HepG2 (cell line): ENCODE measurements around the gene SH3BGR. TPM values are rescaled to one million over a fixed set of nuclear protein-coding genes. Genes with fewer than 3 reads are reported as not detected.

Experiments used
- ATAC-seq: fragments of 200-7000 bp; cut with Tn5 transposase; 3 replicates; pipeline ENCODE4 v1.9.1; 2020; ENCODE audit warnings: mild to moderate bottlenecking, moderate library complexity
- BruUV-seq: library from RNA; stranded (reverse); fragments of 400-500 nt; replicated peaks from 2 replicates; lab custom pipeline; 2021; lab: Mats Ljungman, UMichigan
- CTCF ChIA-PET: fragments of 300-600 bp; formaldehyde crosslinking; extraction: SDS; loops from one replicate; lab custom pipeline; 2021; ENCODE audit warnings: low total read pairs, inconsistent platforms, low intra/inter-chr PET ratio; lab: Yijun Ruan, JAX
- POLR2A ChIA-PET: fragments of 350-600 bp; sonication (Branson Sonifier 250); formaldehyde crosslinking; loops from one replicate; lab custom pipeline; 2020; ENCODE audit warnings: antibody characterized with exemption, inconsistent platforms; lab: Yijun Ruan, JAX
- DNase-seq: peaks from one replicate; pipeline ENCODE4 v3.0.0-alpha.2; 2015; ENCODE audit warnings: low spot score
- FAIRE-seq: peaks from 3 replicates; lab custom pipeline; 2011; peaks lifted over from hg19 to GRCh38; lab: Jason Lieb, UNC
- H2AFZ ChIP-seq: one replicate; pipeline ENCODE4 v1.6.1; 2011; ENCODE audit warnings: low read length, inconsistent platforms
- H3K27ac ChIP-seq: fragments of 300-600 bp; 3 replicates; pipeline ENCODE4 v1.8.0; 2011; ENCODE audit warnings: mixed run types, mild to moderate bottlenecking, mixed read lengths, low read length, inconsistent platforms; ENCODE audit not compliant: insufficient read depth; ENCODE audit errors: extremely low read length
- H3K27me3 ChIP-seq, 2 experiments: fragments of 200-600 bp in 1 of 2; 2 replicates in 1 of 2; 3 replicates in 1 of 2; pipeline versions ENCODE4 v1.6.0 to v1.8.0; 2011; ENCODE audit warnings: low read length in 2 of 2, mild to moderate bottlenecking in 2 of 2, moderate library complexity in 2 of 2, inconsistent platforms in 1 of 2; ENCODE audit not compliant: insufficient read depth in 2 of 2, control insufficient read depth in 1 of 2
- H3K36me3 ChIP-seq, 2 experiments: fragments of 200-600 bp in 1 of 2; replicated peaks in 1 of 2; 2 replicates in 1 of 2; 3 replicates in 1 of 2; pipeline versions ENCODE4 v1.5.1 to v1.8.0; 2011; ENCODE audit warnings: low read length in 2 of 2, inconsistent platforms in 1 of 2; ENCODE audit not compliant: insufficient read depth in 2 of 2, control insufficient read depth in 1 of 2
- H3K4me1 ChIP-seq: 2 replicates; pipeline ENCODE4 v1.5.1; 2012; ENCODE audit warnings: low read length, inconsistent platforms; ENCODE audit not compliant: insufficient read depth
- H3K4me2 ChIP-seq: 2 replicates; pipeline ENCODE4 v1.6.0; 2011; ENCODE audit warnings: low read depth, low read length, inconsistent platforms
- H3K4me3 ChIP-seq, 3 experiments: fragments of 200-600 bp in 1 of 3; sonication (generic), shearing (Covaris generic) in 1 of 3; replicated peaks in 1 of 3; 2 replicates each; pipeline ENCODE4 v1.5.1; 2011 to 2016; ENCODE audit warnings: low read length in 3 of 3, inconsistent platforms in 2 of 3, low read depth in 2 of 3, mild to moderate bottlenecking in 2 of 3, control low read depth in 1 of 3, mixed read lengths in 1 of 3; ENCODE audit not compliant: insufficient read depth in 1 of 3
- H3K79me2 ChIP-seq: one replicate; pipeline ENCODE4 v1.6.1; 2011; ENCODE audit warnings: low read length, inconsistent platforms; ENCODE audit not compliant: insufficient read depth
- H3K9ac ChIP-seq: 2 replicates; pipeline ENCODE4 v1.6.0; 2011; ENCODE audit warnings: mild to moderate bottlenecking, low read depth, low read length, inconsistent platforms; ENCODE audit not compliant: insufficient read depth
- H3K9me3 ChIP-seq: 2 replicates; pipeline ENCODE4 v1.5.1; 2012; ENCODE audit warnings: mild to moderate bottlenecking, low read length
- H4K20me1 ChIP-seq: 2 replicates; pipeline ENCODE4 v1.6.0; 2011; ENCODE audit warnings: inconsistent platforms, mild to moderate bottlenecking, low read length, moderate library complexity; ENCODE audit not compliant: insufficient read depth
- CBX2 ChIP-seq, 2 experiments: fragments of 200-600 bp in 1 of 2; sonication (generic); formaldehyde crosslinking in 1 of 2; IDR thresholded peaks; 2 replicates each; pipeline versions ENCODE4 v1.7.0 to v1.8.1; 2018 to 2022; ENCODE audit warnings: low read depth in 2 of 2, low read length in 1 of 2, mild to moderate bottlenecking in 1 of 2, missing genetic modification reagents in 1 of 2
- CEBPB ChIP-seq: IDR thresholded peaks from 2 replicates; pipeline ENCODE4 v1.6.1; 2011; ENCODE audit warnings: low read depth, low read length, improper control_type of control experiment, borderline replicate concordance
- HOXA9 ChIP-seq: sonication (generic); formaldehyde crosslinking; IDR thresholded peaks from 2 replicates; pipeline ENCODE4 v1.8.1; 2022; ENCODE audit warnings: missing genetic modification reagents, mild to moderate bottlenecking, moderate library complexity, borderline replicate concordance
- MTF2 ChIP-seq: sonication (generic); formaldehyde crosslinking; IDR thresholded peaks from 2 replicates; pipeline ENCODE4 v1.5.0; 2020; ENCODE audit warnings: missing genetic modification reagents, borderline replicate concordance
- MXI1 ChIP-seq: IDR thresholded peaks from 3 replicates; pipeline ENCODE4 v1.6.1; 2012; ENCODE audit warnings: low read depth, low read length, inconsistent platforms, borderline replicate concordance
- SIX1 ChIP-seq: sonication (generic); formaldehyde crosslinking; IDR thresholded peaks from 2 replicates; pipeline ENCODE4 v1.4.0; 2020; ENCODE audit warnings: missing genetic modification reagents, borderline replicate concordance
- SNAI1 ChIP-seq: sonication (generic); formaldehyde crosslinking; IDR thresholded peaks from 2 replicates; pipeline ENCODE4 v1.5.0; 2020; ENCODE audit warnings: mild to moderate bottlenecking, missing genetic modification reagents, borderline replicate concordance
- SOX13 ChIP-seq, 3 experiments: fragments of 450-650 bp in 1 of 3; sonication (generic) in 1 of 3; formaldehyde crosslinking in 1 of 3; IDR thresholded peaks in 2 of 3; conservative IDR thresholded peaks in 1 of 3; 2 replicates each; pipeline versions ENCODE4 v1.5.0 to v1.6.1; 2016 to 2020; ENCODE audit warnings: antibody characterized with exemption in 1 of 3, mild to moderate bottlenecking in 1 of 3, missing compliant biosample characterization in 1 of 3, missing genetic modification reagents in 1 of 3, moderate library complexity in 1 of 3
- ZNF20 ChIP-seq: sonication (generic); formaldehyde crosslinking; IDR thresholded peaks from 2 replicates; pipeline ENCODE4 v1.4.0; 2020; ENCODE audit warnings: mild to moderate bottlenecking, moderate library complexity, missing genetic modification reagents
- ZNF264 ChIP-seq: sonication (generic); formaldehyde crosslinking; IDR thresholded peaks from 2 replicates; pipeline ENCODE4 v1.4.0; 2020; ENCODE audit warnings: missing genetic modification reagents
- ZNF616 ChIP-seq: sonication (generic); formaldehyde crosslinking; IDR thresholded peaks from 2 replicates; pipeline ENCODE4 v1.5.0; 2020; ENCODE audit warnings: low read depth, mild to moderate bottlenecking, missing genetic modification reagents
- WGBS: methylation state at CpG from one replicate; pipeline ENCODE4 v1.1.6; 2017; ENCODE audit warnings: low lambda C conversion rate; 5-methylcytosine and 5-hydroxymethylcytosine counted together
- in situ Hi-C: cut with HindIII; loops from 2 replicates; pipeline ENCODE4 v1.10.0; 2017; ENCODE audit warnings: low pct_unique_long_range_greater_than_20kb; ENCODE audit not compliant: extremely low pct_ligation_motif_present
- intact Hi-C: fragments of 100-400 bp; cut with micrococcal nuclease; formaldehyde crosslinking; loops from one replicate; pipeline ENCODE4 v1.10.0; 2022; ENCODE audit not compliant: unreplicated experiment
- polyA plus RNA-seq, 8 experiments: library from polyadenylated mRNA; depleted of rRNA in 3 of 8; stranded (reverse) in 7 of 8; unstranded in 1 of 8; fragments of >200 nt; fragmentation: Illumina TruSeq in 4 of 8; extraction: Trizol in 4 of 8; gene quantifications; 2 replicates each; pipeline versions ENCODE4 v1.2.1 to v1.2.3, GENCODE V29; 2011 to 2016; ENCODE audit warnings: low read depth in 4 of 8, missing spikeins in 1 of 8, mixed read lengths in 1 of 8; ENCODE audit not compliant: insufficient read depth in 1 of 8
- total RNA-seq, 5 experiments: library from RNA; depleted of rRNA; stranded (reverse); fragments of >200 nt; fragmentation: Illumina TruSeq; extraction: Trizol; gene quantifications; 2 replicates each; pipeline ENCODE4 v1.2.3, GENCODE V29; 2016; ENCODE audit warnings: low read depth in 1 of 5

The SH3BGR gene
- total and polyA plus RNA-seq, 2 of the 13 experiments (the other 11 are each of a cell fraction or from before 2014, with no cell fraction given) = 0.48 TPM; not detected in 1

GRCh38 chr21:39468559-39468958 is 16.8 kb downstream of the SH3BGR start:
- ChIA-PET POLR2A (no interaction called here), CTCF (no interaction called here)
- Histone ChIP-seq H3K27ac (no peak overlapping the region), H3K79me2 (no peaks in the 10 kb centered on the region), H3K4me3 (no peak overlapping the region), H3K27me3 (no peaks in the 10 kb centered on the region), H3K9me3 (no peaks in the 10 kb centered on the region), H4K20me1 (no peaks in the 10 kb centered on the region), H3K4me2 (no peak overlapping the region), H3K36me3 (no peaks in the 10 kb centered on the region), H3K4me1 (no peaks in the 10 kb centered on the region), H3K9ac (no peak overlapping the region), H2AFZ (no peak overlapping the region)
- no TSS peak for BruUV-seq
- intact Hi-C loops = no loop called here
- FAIRE-seq (no peak), ATAC-seq (no peak), DNase-seq (no peak)
- TF ChIP-seq CBX2 (IDR thresholded peaks at IDR 0.05; ENCODE audit: low read depth, low read length) (no peak), CBX2 (CRISPR knock-in tag; IDR thresholded peaks at IDR 0.05; ENCODE audit: low read depth) (no peak), ZNF20 (no peak), ZNF616 (CRISPR knock-in tag) (no peak), SOX13 (IDR thresholded peaks at IDR 0.05) (no peak), SOX13 (CRISPR knock-in tag; conservative IDR thresholded peaks at IDR 0.05 in 1 of 2, IDR thresholded peaks at IDR 0.05 in 1 of 2) (no peak), MXI1 (no peak), SIX1 (CRISPR knock-in tag) (no peak), CEBPB (no peak), SNAI1 (CRISPR knock-in tag) (no peak), ZNF264 (CRISPR knock-in tag) (no peak), HOXA9 (CRISPR knock-in tag) (no peak), MTF2 (no peak)
- WGBS = 5% methylated on average over 1 of the region's 1 CpG
- in situ Hi-C loops = no loop called here
